ENCODE results near the gene SZT2. TPM values are rescaled to one million over a fixed set of nuclear protein-coding genes. Genes with fewer than 3 reads are reported as not detected.
A peak's percentile ranks its signal among the peaks of the same experiment; 100 is the strongest.

Gene SZT2
- polyA plus RNA-seq (2012; ENCODE audit: insufficient read length, low read depth): 17.0 TPM

DNA sequence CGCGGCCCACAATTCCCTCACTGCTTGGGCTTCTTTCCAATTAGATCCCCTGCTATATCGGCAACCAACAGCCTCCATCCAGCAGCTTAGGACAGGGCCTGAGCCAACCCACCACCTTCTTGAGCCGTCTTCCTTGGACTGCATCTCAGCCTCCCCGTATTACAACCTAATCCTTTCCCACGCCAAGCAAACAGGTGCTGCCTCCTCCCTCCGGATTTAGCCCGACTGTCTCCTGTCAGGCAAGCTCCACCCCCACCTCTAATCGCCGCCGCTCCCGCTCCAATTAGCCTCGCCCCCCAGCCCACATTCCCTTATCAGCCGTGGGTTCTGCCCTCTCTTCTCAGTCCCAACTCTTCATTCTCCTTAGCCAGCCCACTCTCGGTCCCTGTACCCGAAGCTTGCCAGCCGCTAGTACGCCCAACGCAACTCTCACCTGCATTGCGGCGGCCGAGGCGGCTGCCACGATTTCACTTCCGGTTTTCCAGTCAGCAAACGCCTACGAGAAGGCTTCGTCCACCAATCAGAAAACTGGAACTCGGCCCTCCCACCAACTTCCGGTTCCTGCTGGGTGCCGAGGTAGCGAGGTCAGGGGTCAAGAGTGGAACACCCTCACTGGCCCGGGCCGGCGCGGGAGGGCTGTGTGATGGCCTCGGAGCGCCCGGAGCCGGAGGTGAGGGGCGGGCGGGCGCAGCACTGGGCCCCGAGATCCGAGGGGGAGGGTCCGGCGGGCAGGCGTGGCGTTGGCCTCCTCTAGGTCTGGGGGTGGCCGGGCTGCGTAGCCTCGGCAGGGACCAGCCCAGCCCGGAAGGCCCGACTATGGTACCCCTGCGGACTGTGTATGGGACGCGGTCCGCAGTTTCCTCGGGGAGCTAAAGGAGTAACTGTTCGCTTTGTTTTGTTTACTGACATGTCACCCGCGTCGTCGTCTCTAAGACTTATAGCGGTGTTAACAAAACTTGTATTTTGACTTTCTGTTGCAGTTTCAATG lies at the start of gene SZT2, which contains the start of gene MED8:
SZT2 (plus strand) TSS at position 574 of the 988 bp plus-strand sequence; CDS start at position 644, 70 bp downstream.
MED8 (minus strand) TSS at position 475 of the 988 bp plus-strand sequence; CDS start at position 439, 36 bp downstream.
- TF ChIP-seq, protein P1, sequence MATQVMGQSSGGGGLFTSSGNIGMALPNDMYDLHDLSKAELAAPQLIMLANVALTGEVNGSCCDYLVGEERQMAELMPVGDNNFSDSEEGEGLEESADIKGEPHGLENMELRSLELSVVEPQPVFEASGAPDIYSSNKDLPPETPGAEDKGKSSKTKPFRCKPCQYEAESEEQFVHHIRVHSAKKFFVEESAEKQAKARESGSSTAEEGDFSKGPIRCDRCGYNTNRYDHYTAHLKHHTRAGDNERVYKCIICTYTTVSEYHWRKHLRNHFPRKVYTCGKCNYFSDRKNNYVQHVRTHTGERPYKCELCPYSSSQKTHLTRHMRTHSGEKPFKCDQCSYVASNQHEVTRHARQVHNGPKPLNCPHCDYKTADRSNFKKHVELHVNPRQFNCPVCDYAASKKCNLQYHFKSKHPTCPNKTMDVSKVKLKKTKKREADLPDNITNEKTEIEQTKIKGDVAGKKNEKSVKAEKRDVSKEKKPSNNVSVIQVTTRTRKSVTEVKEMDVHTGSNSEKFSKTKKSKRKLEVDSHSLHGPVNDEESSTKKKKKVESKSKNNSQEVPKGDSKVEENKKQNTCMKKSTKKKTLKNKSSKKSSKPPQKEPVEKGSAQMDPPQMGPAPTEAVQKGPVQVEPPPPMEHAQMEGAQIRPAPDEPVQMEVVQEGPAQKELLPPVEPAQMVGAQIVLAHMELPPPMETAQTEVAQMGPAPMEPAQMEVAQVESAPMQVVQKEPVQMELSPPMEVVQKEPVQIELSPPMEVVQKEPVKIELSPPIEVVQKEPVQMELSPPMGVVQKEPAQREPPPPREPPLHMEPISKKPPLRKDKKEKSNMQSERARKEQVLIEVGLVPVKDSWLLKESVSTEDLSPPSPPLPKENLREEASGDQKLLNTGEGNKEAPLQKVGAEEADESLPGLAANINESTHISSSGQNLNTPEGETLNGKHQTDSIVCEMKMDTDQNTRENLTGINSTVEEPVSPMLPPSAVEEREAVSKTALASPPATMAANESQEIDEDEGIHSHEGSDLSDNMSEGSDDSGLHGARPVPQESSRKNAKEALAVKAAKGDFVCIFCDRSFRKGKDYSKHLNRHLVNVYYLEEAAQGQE (IDR thresholded peaks at IDR 0.05; ENCODE audit: insufficient read depth in 1 of 2, low read depth in 2 of 2, low read length in 2 of 2): no peak
- TF ChIP-seq POLR2AphosphoS5 (IDR thresholded peaks at IDR 0.05; ENCODE audit: low read depth, low read length): peak; percentile 77
- TF ChIP-seq SIN3A (IDR thresholded peaks at IDR 0.05; ENCODE audit: borderline replicate concordance, insufficient read depth, low read length): no peak
- peak; percentile 75; the same call in 1 of the 2 replicates for TF ChIP-seq TAF1 (IDR thresholded peaks at IDR 0.05; ENCODE audit: borderline replicate concordance, insufficient read depth, low read length)
- TF ChIP-seq FOXP2 (optimal IDR thresholded peaks at IDR 0.05; ENCODE audit: borderline replicate concordance, extremely low read depth, extremely low read length, insufficient read depth): no peak

DNA sequence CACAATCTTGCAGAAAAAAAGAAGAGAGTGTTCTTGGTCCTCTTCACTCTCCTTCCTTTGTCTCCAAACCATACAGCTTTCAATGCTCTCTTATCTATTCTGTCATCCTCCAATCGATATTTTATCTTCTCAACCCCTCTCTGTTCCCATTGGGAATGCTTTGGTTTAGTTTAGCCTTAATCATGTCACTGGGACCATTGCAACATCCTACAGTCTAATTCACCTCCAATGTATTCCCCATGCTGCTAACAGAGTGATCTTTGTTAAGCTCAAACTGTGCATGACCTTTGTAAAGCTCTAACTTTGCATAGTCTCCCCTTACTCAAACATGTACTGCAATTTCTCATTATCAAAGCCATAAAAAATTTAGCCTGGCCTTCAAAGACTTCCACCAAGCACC lies 49.1 kb upstream of the SZT2 start:
- TF ChIP-seq POLR2AphosphoS5 (IDR thresholded peaks at IDR 0.05; ENCODE audit: low read depth, low read length) (no peak), SIN3A (IDR thresholded peaks at IDR 0.05; ENCODE audit: borderline replicate concordance, insufficient read depth, low read length) (no peak), TAF1 (IDR thresholded peaks at IDR 0.05; ENCODE audit: borderline replicate concordance, insufficient read depth, low read length) (no peak), FOXP2 (optimal IDR thresholded peaks at IDR 0.05; ENCODE audit: borderline replicate concordance, extremely low read depth, extremely low read length, insufficient read depth) (no peak)
- TF ChIP-seq, protein P1 (IDR thresholded peaks at IDR 0.05; ENCODE audit: insufficient read depth in 1 of 2, low read depth in 2 of 2, low read length in 2 of 2): no peak

DNA sequence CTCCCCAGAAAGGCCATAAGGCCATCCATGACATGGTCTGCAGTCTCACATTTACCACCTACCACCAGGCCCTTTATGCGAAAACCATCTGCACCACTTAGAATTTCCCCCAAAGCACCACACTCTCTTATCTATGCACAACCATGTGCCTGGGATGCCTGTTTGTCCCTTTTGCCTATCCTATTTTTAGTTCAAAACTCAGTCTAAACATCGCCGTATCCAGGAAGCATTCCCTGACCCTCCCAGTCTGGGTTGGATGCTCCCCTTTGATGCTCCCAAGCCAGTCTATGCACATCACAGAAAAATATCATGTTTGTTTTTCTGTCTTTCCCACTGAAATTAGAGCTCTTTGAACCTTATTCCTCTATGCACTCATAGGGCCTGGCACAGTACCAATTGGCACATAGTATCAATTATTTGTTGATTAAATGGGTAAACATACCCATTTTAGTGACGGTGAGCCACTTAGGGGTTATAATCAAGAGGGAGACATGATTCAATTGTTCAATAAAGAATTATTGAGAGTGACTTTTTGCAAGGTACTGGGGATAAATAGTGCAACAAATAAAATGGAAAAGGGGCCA lies 45.3 kb upstream of the SZT2 start:
- TF ChIP-seq SIN3A (IDR thresholded peaks at IDR 0.05; ENCODE audit: borderline replicate concordance, insufficient read depth, low read length) (no peak), TAF1 (IDR thresholded peaks at IDR 0.05; ENCODE audit: borderline replicate concordance, insufficient read depth, low read length) (no peak), POLR2AphosphoS5 (IDR thresholded peaks at IDR 0.05; ENCODE audit: low read depth, low read length) (no peak), FOXP2 (optimal IDR thresholded peaks at IDR 0.05; ENCODE audit: borderline replicate concordance, extremely low read depth, extremely low read length, insufficient read depth) (no peak)
- TF ChIP-seq, protein P1 (IDR thresholded peaks at IDR 0.05; ENCODE audit: insufficient read depth in 1 of 2, low read depth in 2 of 2, low read length in 2 of 2): no peak

DNA sequence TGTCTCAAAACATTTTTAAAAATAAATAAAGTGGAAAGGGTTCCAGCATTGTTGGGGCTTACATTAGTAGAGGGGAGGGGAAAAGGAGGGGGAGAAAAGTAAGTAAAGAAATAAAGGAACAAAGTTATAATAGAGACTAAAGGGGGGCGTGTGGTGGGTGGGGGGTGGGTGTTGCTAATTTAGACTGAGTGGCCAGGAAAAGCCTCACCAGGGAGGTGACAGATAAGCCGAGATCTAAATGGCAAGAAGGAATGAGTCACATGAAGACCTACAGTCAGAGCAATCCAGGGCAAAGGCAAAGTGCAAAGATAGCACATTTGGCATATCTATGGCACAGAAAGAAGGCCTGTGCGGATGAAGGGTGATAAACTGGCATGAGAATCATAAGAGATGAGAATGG lies 44.6 kb upstream of the SZT2 start:
- TF ChIP-seq POLR2AphosphoS5 (IDR thresholded peaks at IDR 0.05; ENCODE audit: low read depth, low read length) (no peak), TAF1 (IDR thresholded peaks at IDR 0.05; ENCODE audit: borderline replicate concordance, insufficient read depth, low read length) (no peak), SIN3A (IDR thresholded peaks at IDR 0.05; ENCODE audit: borderline replicate concordance, insufficient read depth, low read length) (no peak), FOXP2 (optimal IDR thresholded peaks at IDR 0.05; ENCODE audit: borderline replicate concordance, extremely low read depth, extremely low read length, insufficient read depth) (no peak)
- TF ChIP-seq, protein P1 (IDR thresholded peaks at IDR 0.05; ENCODE audit: insufficient read depth in 1 of 2, low read depth in 2 of 2, low read length in 2 of 2): no peak
